DMS53 (cell line): Measurements from ENCODE around the gene ZNF563.

Experiments used
- DNase-seq: peaks from one replicate; lab custom pipeline; 2025; lab: John Stamatoyannopoulos, UW

The ZNF563 gene

DNA sequence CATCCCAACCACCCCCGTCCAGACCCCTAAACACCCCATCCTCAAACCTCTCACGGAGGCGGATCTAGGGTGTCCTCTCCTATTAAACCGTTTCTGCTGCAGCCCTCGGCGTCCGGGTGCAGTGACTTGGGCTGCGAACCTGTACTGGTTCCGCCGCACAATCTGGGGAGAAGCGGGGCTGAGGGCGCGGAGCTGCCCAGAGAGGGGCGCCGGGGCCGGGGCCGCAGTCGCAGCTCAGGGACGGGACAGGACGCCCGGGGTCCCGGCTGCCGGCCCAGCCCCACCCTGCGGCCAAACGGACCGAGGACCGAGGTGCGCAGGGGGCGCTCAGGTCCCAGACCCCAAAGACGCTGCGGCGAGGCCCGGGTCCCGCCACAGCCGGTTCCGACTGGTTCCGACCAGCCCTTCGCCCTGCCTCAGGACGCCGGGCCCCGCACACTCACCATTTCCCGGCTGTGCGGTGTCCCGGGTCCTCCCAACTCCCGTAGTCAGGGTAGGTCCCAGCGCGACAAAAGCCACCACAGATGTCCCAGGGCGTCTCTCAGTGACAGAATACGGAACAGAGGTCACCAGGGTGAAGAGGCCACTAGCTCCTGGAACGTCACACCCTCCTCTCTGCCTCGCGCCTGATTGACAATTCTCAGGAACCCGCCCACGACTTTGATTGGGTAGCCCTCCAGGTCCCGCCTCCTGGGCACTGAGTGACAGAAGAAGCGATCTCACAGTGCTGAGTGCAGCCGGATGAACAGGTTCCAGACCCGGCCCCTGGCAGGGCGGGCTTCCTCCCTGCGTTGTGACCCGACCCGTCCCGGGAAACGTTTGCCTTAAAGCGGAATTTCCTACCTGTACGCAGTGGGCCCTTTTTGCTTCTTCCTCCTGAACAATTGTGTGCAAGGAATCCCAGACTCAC is 38.9 kb downstream of the ZNF563 start, which contains the start of gene ZNF44:
Gene ZNF44 (minus strand): TSS at position 635 of the 910 bp plus-strand sequence. CDS start 189 bp downstream, at position 446.
- DNase-seq, result peak; percentile 98

DNA sequence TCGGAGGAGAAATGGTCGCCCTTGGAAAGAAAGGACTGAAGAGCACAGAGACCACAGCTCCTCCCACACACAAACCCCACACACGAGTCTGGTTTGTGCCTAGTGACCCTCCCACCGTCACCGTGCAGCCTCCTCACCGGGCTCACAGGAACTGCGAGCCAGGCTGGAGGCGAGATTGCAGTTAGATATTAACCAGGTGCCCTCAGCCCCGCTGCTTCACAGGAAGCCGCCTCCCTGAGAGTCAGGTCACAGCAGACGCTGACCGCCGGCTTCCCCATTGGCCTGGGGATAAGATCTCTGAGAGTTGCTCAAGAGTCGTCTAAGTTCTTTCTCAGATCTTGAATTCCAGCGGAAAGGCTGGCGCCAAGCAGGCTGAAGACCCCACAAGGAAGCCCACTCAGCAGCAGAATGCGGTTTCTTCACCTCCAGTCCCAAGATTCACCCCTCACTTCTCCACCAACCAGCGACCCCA is 39.6 kb downstream of the ZNF563 start:
- peak; percentile 94 for DNase-seq

DNA sequence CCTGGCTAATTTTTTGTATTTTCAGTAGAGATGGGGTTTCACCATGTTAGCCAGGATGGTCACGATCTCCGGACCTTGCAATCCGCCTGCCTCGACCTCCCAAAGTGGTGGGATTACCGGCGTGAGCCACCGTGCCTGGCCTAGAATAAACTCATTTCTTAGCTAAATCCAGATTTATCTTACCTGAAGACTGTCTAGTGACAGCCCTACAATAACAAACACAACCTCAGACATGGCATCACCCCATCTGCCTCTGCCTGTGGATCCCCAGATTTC is 43.7 kb downstream of the ZNF563 start:
- DNase-seq, result no peak

DNA sequence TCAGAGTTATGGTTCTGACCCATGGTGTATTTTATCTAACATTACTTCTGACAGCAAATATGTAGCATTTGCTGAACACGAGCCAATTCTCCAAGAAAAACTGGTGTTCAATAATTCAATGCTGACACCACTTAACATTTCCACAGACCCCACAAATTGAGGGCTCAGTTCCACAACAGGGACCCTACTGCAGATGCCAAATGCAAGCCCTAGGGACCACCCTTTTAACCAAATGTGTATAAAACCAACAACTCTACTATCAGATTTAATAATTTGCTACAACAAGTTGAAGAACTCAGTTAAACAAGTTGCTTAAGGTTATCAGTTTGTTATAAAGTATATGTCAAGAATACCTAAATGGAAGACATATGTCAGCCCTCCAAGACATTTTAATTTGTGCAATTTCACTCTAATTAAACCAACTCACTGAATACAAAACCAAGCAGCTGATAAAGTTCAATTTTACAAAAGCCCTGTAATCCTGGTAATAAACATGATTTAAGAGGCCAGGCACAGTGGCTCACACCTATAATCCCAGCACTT is 45.4 kb downstream of the ZNF563 start:
- no peak for DNase-seq

DNA sequence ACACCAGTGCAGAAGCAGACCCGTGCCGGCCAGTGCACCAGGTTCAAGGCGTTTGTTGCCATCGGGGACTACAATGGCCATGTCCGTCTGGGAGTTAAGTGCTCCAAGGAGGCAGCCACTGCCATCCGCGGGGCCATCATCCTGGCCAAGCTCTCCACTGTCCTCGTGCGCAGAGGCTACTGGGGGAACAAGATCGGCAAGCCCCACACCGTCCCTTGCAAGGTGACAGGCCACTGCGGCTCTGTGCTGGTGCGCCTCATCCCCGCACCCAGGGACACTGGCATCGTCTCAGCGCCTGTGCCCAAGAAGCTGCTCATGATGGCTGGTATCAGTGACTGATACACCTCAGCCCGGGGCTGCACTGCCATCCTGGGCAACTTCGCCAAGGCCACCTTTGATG is 48.8 kb downstream of the ZNF563 start:
- DNase-seq, result no peak

DNA sequence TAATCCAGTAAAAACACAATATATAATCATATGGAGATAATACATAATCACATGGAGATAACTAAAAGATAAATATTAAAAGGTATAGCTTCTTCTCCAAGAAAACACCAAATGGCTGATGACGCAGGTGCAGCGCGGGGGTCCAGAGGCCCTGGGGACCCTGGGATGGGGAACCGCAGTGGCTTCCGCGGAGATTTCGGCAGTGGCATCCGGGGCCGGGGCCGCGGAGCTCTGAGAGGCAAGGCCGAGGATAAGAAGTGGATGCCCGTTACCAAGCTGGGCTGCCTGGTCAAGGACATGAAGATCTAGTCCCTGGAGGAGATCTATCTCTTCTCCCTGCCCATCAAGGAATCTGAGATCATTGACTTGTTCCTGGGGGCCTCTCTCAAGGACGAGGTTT is 49.2 kb downstream of the ZNF563 start:
- DNase-seq, result no peak

DNA sequence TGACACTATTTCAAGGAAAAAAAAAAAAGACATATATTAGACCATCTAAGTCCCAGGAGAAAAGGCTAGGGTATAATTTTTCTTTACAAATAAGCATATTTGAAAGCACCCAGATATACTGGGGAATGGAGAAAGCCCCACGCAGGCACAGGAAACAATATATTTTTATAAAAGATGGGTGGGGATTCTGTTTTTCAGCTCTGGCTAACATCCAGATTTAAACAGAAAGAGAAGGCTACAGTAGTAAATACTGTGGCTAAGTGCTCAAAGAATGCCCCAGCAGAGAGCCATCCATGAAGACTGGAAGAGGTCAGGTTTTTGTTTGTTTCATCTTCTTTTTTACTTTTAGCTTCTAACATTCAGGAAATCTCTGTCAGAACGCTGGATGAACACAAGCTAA is 54.7 kb downstream of the ZNF563 start:
- no peak for DNase-seq

DNA sequence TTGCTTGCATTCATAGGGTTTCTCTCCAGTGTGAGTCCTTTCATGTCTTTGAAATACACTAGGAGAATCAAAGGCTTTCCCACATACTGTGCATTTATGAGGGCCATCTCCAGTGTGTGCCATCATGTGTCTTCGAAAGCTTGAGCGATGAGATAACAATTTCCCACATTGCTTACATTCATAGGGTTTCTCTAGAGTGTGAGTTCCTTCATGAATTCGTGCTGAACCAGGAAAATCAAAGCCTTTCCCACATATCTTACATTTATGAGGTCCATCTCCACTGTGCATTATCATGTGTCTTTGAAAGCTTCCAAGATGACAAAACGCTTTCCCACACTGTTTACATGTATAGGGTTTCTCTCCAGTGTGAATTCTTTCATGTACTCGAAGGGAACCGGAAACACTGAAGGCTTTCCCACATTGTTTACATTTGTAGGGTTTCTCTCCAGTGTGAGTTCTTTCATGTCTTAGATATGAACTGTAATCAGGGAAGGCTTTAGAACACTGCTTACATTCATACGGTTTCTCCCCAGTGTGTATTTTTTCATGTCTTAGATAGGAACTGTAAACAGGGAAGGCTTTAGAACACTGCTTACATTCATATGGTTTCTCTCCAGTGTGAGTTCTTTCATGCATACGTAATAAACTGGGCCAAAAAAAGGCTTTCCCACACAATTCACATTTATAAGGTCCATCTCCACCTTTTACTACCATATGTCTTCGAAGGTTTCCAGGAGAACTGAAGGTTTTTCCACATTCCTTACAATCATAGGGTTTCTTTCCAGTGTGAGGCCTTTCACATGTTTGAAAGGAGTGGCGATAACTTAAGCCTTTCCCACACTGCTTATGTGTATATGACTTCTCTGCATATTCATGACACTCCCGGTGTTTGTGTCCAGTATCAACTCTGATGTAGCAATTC is 60.2 kb downstream of the ZNF563 start:
- DNase-seq, result no peak

DNA sequence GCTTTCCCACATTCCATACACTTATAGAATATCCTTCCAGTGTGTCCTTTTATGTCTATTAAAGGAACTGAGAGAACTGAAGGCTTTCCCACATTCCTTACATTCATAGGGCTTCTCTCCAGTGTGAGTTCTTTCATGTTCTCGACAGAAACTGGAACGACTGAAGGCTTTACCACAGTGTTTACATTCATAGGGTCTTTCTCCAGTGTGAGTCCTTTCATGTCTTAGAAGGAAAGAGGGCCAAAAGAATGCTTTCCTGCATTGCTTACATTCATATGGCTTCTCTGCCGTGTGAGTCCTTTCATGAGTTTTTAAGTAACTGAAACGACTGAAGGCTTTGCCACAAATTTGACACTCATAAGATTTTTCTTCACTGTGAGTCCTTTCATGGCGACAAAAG is 61.0 kb downstream of the ZNF563 start:
- no peak for DNase-seq

DNA sequence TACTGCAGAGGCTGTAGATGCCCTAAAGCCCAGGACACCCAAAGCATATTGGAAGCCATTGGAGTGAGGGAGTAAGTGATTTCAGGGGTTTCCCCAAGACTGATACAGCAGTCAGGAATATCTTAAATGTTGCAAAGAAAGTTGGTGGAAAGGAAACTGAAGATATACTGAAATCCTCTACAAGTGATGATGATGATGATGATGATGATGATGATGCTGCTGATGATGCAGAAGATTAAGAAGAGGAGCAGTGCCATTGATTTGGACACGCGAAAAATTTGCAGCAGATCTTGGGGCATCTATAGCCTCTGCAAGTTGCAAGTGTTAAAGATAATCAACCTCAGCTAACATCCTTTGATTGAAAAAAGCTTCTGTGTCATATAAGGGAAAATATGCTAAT is 62.6 kb downstream of the ZNF563 start:
- no peak for DNase-seq
